Stimulated activated CD4-positive, alpha-beta T cell treated with anti-CD3 and anti-CD28 coated beads, Interleukin-2, amount 100 ng/mL, for 48 hours (primary cell): Measurements from ENCODE around the gene MAPKBP1.
A peak's percentile ranks its signal among the peaks of the same experiment; 100 is the strongest.

ENCODE experiments used
- DNase-seq, 2 donors: peaks; one replicate each; pipeline ENCODE4 v3.0.0-alpha.2; 2020

Gene MAPKBP1

GRCh38 chr15:41810651-41811431, 36.6 kb downstream of the MAPKBP1 start:
- DNase-seq, result no peak

GRCh38 chr15:41811432-41812195, 37.3 kb downstream of the MAPKBP1 start:
- DNase-seq, result peak; percentile 60 to 66

DNA sequence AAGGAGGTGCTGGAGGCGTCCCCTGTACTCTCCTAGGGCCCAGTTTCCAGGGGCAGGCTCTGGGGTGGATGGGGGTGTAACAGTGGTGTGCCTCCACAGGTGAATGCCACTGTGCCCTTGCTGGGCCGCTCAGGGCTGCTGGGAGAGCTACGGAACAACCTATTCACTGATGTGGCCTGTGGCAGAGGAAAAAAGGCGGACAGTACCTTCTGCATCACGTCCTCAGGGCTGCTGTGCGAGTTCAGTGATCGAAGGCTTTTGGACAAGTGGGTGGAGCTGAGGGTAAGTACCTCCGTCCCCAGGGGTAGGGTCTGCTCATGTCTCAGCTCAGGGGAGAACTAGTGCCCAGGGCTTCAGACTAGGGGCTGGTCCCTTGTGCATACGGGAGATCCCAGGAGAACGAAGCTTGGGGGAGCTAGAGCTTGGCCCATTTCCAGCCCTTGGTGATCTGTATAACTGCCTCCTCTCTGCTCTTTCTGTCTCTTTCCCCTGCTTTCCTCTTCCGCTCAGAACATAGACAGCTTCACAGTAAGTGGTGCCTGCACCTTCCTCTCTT, 38.6 kb downstream of the MAPKBP1 start:
- DNase-seq, result no peak

GRCh38 chr15:41813426-41813825, 39.1 kb downstream of the MAPKBP1 start:
- no peak for DNase-seq

DNA sequence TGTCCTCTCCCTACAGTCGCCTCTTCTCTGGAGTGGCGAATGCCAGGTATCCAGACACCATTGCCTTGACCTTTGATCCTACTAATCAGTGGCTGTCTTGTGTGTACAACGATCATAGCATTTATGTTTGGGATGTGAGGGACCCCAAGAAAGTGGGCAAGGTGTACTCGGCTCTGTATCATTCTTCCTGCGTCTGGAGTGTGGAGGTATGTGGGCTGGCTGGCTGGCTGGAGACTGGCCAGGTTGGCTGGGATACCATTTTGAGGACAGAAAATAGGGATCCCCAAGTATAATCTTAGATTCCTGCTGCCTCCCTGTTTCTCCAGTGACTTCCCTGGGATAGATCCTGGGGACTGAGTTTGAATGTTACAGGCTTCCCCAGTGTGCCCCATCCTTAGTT, 40.2 kb downstream of the MAPKBP1 start:
- DNase-seq, result no peak

DNA sequence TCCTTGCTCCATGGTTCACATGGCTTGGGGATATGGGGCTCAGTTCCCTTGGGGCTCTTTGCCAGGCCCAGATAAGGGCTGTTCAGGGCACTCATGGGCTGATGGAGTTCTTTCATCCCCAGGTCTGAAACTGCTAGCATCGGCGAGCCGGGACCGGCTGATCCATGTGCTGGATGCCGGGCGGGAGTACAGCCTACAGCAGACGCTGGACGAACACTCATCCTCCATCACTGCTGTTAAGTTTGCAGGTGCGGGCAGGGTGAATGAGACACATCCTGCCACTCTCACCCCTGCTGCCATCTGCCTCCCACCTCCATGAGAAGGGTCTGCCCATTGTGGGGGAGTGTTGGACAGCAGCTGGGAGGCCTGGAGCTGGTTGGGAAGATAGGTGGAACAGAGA, 42.5 kb downstream of the MAPKBP1 start:
- DNase-seq, result no peak

- no peak for DNase-seq
Observed at GRCh38 chr15:41817327-41817726, 43.0 kb downstream of the MAPKBP1 start.

DNA sequence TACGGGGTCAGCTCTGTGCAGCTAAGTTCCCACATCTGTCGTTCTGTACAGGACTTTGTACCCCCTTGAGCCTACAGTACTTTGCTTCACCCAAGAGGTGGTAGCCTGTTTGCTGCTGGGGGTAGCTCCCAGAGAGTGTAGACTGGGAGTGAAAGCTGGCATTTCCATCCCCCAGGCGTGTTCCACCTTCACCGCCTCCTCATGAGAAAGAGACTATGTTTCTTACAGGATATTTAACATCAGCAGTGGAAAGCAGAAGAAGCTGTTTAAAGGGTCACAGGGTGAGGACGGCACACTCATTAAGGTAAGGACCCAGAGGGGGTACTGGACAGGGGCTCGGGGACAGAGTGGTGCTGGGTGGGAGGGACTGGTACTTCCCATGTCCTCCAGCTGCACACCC, 43.5 kb downstream of the MAPKBP1 start:
- DNase-seq, result no peak

GRCh38 chr15:41819455-41820050, 45.3 kb downstream of the MAPKBP1 start:
- DNase-seq, result no peak

- DNase-seq, result no peak
Observed at GRCh38 chr15:41820791-41821423, 46.6 kb downstream of the MAPKBP1 start.

DNA sequence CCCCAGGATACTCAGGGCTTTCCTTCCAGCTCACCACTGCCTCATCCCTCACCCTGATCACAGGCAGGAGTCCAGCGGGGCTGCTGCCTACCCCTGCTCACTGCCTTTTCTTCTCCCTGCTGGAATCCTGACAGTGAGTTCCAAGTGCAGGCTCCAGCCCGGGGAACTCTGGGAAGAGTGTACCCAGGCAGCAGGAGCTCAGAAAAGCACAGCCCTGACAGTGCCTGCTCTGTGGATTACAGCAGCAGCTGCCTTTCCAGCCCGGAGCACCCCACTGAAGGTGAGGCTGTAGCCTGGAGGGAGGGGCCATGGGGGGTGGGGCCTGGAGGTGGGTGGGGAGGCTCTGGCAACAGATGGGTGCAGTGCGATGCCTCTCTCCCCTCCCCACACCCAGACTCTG, 47.5 kb downstream of the MAPKBP1 start:
- DNase-seq, result no peak

DNA sequence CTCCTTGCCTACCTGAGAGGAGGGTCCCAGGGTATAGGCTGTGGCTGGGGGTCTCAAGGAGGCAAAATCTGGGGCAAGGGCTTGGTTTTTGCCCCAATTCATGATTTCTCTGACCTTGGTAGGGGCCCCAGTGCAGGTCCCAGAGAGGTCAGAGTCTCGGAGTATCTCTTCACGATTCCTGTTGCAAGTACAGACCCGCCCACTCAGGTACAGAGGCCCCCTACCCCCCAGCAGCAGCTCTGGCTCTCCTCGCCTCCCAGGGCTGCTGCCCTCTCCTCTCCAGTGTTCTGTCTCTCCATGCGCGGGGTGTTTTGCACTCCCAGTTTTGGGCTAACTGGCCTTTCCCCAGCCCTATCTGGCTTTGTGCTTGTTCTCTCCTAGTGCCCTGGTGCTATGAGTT, 48.2 kb downstream of the MAPKBP1 start:
- DNase-seq, result no peak

GRCh38 chr15:41822957-41823356, 48.7 kb downstream of the MAPKBP1 start:
- no peak for DNase-seq

GRCh38 chr15:41823502-41823901, 49.2 kb downstream of the MAPKBP1 start:
- DNase-seq, result no peak

DNA sequence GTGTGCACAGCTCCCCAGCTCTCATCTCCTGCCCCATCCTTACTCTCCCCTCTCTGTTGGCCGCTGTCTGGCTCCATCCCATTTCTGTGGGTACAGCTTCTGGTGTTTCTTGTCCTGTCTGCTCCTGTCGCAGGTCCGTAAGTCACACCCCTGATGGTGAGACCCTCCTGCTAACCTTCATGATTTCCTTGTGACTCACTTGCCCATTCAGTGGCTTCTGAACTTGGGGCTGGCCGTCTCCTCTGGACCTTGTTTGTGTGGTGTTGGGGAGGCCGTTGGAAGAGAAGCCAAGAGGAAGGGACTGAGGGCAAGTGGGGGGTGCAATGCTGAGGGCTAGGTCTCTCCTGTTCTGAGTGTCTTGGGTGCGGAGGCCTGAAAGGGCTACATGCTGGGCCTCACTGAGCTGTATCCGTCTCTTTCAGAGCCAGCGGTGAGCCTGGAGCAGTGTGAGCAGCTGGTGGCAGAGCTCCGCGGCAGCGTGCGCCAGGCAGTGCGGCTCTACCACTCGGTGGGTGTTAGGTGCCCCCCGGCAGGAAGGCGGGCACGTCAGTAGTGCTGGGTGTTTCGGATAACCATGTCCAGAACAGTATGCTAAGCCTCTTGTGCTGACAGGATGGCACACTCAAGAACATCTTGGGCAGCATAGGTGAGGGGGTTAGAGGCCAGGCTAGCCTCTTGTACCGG, 49.9 kb downstream of the MAPKBP1 start:
- DNase-seq, result no peak

DNA sequence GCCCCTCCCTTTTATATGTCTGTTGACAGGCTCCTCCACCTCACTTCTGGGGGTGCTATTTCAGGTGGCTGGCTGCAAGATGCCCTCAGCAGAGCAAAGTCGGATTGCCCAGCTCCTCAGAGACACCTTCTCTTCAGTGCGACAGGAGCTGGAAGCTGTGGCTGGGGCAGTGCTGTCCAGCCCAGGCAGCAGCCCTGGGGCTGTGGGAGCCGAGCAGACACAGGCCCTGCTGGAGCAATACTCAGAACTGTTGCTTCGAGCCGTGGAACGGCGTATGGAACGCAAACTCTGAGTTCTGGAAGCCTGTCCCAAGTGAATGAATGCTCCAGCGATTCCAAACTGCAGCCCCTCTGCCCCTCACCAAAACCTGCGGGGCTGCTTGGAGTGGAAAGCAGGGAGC, 50.9 kb downstream of the MAPKBP1 start:
- no peak for DNase-seq

DNA sequence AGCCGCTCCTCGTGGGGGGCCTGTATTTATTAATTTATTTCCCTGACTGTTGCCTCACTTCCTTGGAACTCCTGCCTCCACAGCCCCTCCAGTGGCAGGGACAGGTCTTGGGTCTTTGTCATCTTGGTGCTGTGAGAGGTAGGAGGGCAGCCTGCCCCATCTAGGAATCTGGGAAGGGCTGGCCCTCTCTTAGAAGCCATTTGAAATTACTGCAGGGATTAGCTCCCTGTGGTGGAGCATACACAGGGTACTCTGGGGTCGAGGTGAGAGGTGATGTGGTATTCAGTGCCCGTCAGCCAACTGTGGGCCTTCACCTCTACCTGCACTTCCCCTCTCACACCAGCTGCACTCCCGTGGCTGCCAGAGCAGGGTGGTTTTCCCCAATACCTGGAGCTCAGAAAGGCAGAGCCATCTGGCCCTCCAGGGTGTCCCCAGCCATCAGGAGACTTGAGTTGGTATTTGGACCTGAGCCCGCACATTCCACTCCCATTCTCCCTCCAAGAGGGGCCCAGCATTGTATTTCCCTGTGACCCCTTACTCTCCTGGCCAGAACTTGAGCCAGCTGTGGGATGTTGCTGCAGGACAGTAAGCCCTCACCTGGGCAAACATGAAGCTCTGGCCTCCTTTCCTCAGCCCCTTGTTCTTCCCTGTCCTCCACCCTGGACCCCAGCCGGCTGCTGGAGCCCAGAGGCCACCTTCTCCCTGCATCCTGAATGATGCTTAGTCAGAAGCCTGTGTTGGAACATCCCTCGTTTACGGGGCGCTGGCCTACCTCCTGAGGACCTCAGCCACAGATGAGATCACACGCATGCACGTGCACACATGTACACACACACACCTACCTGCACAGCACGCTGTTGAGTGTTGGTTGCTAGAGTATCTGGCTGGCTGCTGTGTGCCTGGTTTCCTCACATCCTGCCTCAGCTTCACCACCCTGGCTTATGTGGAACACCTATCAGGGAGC, 51.6 kb downstream of the MAPKBP1 start:
- no peak for DNase-seq

- DNase-seq, result peak in 1 of 2 donors; percentile 16
Observed at GRCh38 chr15:41827290-41827879, 53.1 kb downstream of the MAPKBP1 start.

DNA sequence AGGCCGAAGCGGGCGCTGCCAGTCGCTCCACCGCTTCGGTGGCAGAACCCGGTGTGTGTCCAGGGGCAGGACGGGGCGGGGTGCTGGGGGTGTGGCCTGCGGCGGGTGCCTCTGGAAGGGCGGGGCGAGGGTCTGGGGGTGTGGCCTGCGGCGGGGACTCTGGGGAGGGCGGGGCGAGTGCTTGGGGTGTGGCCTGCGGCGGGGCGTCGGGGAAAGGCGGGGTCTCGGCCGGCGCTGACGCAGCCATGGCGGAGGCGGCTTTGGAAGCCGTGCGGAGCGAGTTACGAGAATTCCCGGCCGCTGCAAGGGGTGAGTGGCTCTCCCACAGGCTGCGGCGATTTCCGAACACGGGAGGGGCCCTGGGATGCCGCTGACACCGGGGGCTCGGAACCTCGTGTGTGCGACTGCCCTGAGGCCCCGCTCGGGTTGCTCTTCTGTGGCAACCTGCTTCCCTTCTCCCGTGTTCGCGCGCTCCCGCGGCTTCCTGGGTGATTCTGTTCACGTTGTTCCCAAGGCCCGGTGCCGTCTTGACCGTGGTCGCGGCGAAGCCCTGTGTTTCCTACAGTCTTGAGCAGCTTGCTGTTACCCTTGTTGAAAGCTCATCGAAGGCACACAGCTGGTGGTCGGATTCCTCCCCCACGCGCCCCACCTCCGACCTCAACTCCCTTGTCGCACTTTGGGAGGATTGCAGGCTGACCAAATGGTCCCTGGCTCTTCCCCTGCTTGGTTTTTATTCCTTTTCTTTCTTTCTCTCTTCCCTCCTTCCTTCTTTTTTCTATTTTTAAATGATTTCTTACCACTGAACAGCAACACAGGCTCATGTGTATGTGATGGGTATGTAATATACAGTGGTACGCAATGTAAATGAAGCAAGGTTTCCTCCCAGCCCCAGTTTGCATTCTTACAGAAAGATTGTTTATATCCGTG, 53.9 kb downstream of the MAPKBP1 start, which contains the start of gene JMJD7:
TSS of gene JMJD7 (plus strand) at position 213 of the 927 bp plus-strand sequence. CDS start at position 246, 33 bp downstream.
- DNase-seq, result peak; percentile 98 to 99

- no peak for DNase-seq
Observed at GRCh38 chr15:41828807-41829141, 54.5 kb downstream of the MAPKBP1 start.
